IMR-90 (cell line): ENCODE data around the gene DMAC1. TPM values are rescaled to one million over a fixed set of nuclear protein-coding genes. Genes with fewer than 3 reads are reported as not detected.

Source experiments
- ATAC-seq: fragments of 200-7000 bp; cut with Tn5 transposase; 2 replicates; pipeline ENCODE4 v1.9.1; 2020; ENCODE audit warnings: low read depth, mild to moderate bottlenecking, moderate library complexity
- BruUV-seq: library from RNA; stranded (reverse); fragments of 400-500 nt; replicated peaks from 2 replicates; lab custom pipeline; 2021; lab: Mats Ljungman, UMichigan
- CTCF ChIA-PET: fragments of 300-600 bp; formaldehyde crosslinking; extraction: SDS; loops from one replicate; lab custom pipeline; 2021; ENCODE audit warnings: antibody characterized with exemption; lab: Yijun Ruan, JAX
- POLR2A ChIA-PET: fragments of 300-600 bp; sonication (Branson Sonifier 250); formaldehyde crosslinking; loops from one replicate; lab custom pipeline; 2022; ENCODE audit warnings: antibody characterized with exemption; ENCODE audit not compliant: unreplicated experiment; lab: Charles Lee
- DNase-seq: peaks from one replicate; pipeline ENCODE4 v3.0.0; 2013
- H2AFZ ChIP-seq: replicated peaks from 2 replicates; pipeline ENCODE3; 2013; ENCODE audit warnings: low read length, mild to moderate bottlenecking; ENCODE audit not compliant: poor library complexity
- H2AK5ac ChIP-seq: 2 replicates; pipeline ENCODE4 v1.6.1; 2013; ENCODE audit warnings: low read depth, low read length, inconsistent platforms
- H2AK9ac ChIP-seq: replicated peaks from 2 replicates; pipeline ENCODE3; 2013; ENCODE audit warnings: mild to moderate bottlenecking, low read depth, low read length, moderate library complexity; ENCODE audit not compliant: poor library complexity
- H2BK120ac ChIP-seq: 2 replicates; pipeline ENCODE4 v1.6.1; 2013; ENCODE audit warnings: low read depth, low read length, inconsistent platforms
- H2BK15ac ChIP-seq: 3 replicates; pipeline ENCODE4 v1.6.1; 2013; ENCODE audit warnings: low read depth, low read length, inconsistent platforms
- H2BK20ac ChIP-seq: 2 replicates; pipeline ENCODE4 v1.6.1; 2013; ENCODE audit warnings: low read depth, mild to moderate bottlenecking, inconsistent platforms, low read length, moderate library complexity
- H2BK5ac ChIP-seq: 2 replicates; pipeline ENCODE4 v1.6.1; 2013; ENCODE audit warnings: mild to moderate bottlenecking, low read depth, low read length, inconsistent platforms; ENCODE audit not compliant: poor library complexity, severe bottlenecking
- H3K14ac ChIP-seq: replicated peaks from 2 replicates; pipeline ENCODE4 v1.6.1; 2013; ENCODE audit warnings: low read depth, low read length, inconsistent platforms
- H3K18ac ChIP-seq: 2 replicates; pipeline ENCODE4 v1.6.1; 2013; ENCODE audit warnings: low read depth, low read length, control low read depth
- H3K23ac ChIP-seq: 2 replicates; pipeline ENCODE4 v1.6.1; 2013; ENCODE audit warnings: low read depth, low read length, inconsistent platforms
- H3K27ac ChIP-seq: 2 replicates; pipeline ENCODE4 v1.5.1; 2013; ENCODE audit warnings: mild to moderate bottlenecking, control low read depth, low read length; ENCODE audit not compliant: insufficient read depth
- H3K27me3 ChIP-seq: 2 replicates; pipeline ENCODE4 v1.6.1; 2013; ENCODE audit warnings: low read length; ENCODE audit not compliant: control insufficient read depth, insufficient read depth
- H3K36me3 ChIP-seq: 2 replicates; pipeline ENCODE4 v1.6.1; 2013; ENCODE audit warnings: low read length, mixed read lengths; ENCODE audit not compliant: control insufficient read depth, insufficient read depth
- H3K4ac ChIP-seq: 2 replicates; pipeline ENCODE4 v1.6.1; 2013; ENCODE audit warnings: low read depth, low read length, inconsistent platforms
- H3K4me1 ChIP-seq: 2 replicates; pipeline ENCODE4 v1.6.1; 2013; ENCODE audit warnings: low read length, mixed read lengths; ENCODE audit not compliant: control insufficient read depth, insufficient read depth
- H3K4me2 ChIP-seq: 2 replicates; pipeline ENCODE4 v1.6.1; 2013; ENCODE audit warnings: low read depth, mild to moderate bottlenecking, control low read depth, low read length, moderate library complexity
- H3K4me3 ChIP-seq: 2 replicates; pipeline ENCODE4 v1.5.1; 2013; ENCODE audit warnings: low read depth, mild to moderate bottlenecking, control low read depth, low read length, moderate library complexity; ENCODE audit not compliant: insufficient read depth
- H3K56ac ChIP-seq: 2 replicates; pipeline ENCODE4 v1.6.1; 2013; ENCODE audit warnings: low read length, inconsistent platforms; ENCODE audit not compliant: insufficient read depth; ENCODE audit errors: extremely low read depth
- H3K79me1 ChIP-seq, 2 experiments: 2 replicates each; pipeline ENCODE4 v1.6.1; 2013; ENCODE audit warnings: low read length in 2 of 2, inconsistent platforms in 1 of 2, low read depth in 1 of 2
- H3K9ac ChIP-seq: 2 replicates; pipeline ENCODE4 v1.6.1; 2013; ENCODE audit warnings: low read depth, low read length, control low read depth
- H3K9me1 ChIP-seq: 2 replicates; pipeline ENCODE4 v1.6.1; 2013; ENCODE audit warnings: low read length, inconsistent platforms; ENCODE audit not compliant: insufficient read depth
- H3K9me3 ChIP-seq: 2 replicates; pipeline ENCODE4 v1.6.1; 2013; ENCODE audit warnings: low read length; ENCODE audit not compliant: control insufficient read depth, insufficient read depth
- H4K20me1 ChIP-seq: 2 replicates; pipeline ENCODE4 v1.6.1; 2013; ENCODE audit warnings: low read length, inconsistent platforms; ENCODE audit not compliant: insufficient read depth
- H4K5ac ChIP-seq: 2 replicates; pipeline ENCODE4 v1.6.1; 2013; ENCODE audit warnings: mild to moderate bottlenecking, low read depth, low read length, control low read depth
- H4K8ac ChIP-seq, 2 experiments: 2 replicates each; pipeline ENCODE4 v1.6.1; 2013; ENCODE audit warnings: low read depth in 2 of 2, low read length in 2 of 2, control low read depth in 1 of 2, inconsistent platforms in 1 of 2
- H4K91ac ChIP-seq: 2 replicates; pipeline ENCODE4 v1.6.1; 2013; ENCODE audit warnings: low read depth, low read length, inconsistent platforms; ENCODE audit not compliant: insufficient read depth
- BHLHE40 ChIP-seq: fragments of 150-350 bp; IDR thresholded peaks from 2 replicates; pipeline ENCODE4 v1.6.1; 2016; ENCODE audit warnings: mild to moderate bottlenecking, low read depth, low read length
- CEBPB ChIP-seq: IDR thresholded peaks from 2 replicates; pipeline ENCODE4 v1.6.1; 2012; ENCODE audit warnings: low read depth, low read length, improper control_type of control experiment
- CHD1 ChIP-seq: IDR thresholded peaks from 2 replicates; pipeline ENCODE4 v1.6.1; 2012; ENCODE audit warnings: low read depth, low read length, improper control_type of control experiment
- CTCF ChIP-seq: conservative IDR thresholded peaks from 2 replicates; pipeline ENCODE4 v1.5.1; 2012; ENCODE audit warnings: mild to moderate bottlenecking, low read depth, low read length, improper control_type of control experiment
- ELK1 ChIP-seq: fragments of 150-350 bp; IDR thresholded peaks from 2 replicates; pipeline ENCODE4 v1.6.1; 2016; ENCODE audit warnings: low read depth, mild to moderate bottlenecking, low read length, moderate library complexity, borderline replicate concordance
- FOS ChIP-seq: fragments of 150-350 bp; IDR thresholded peaks from 2 replicates; pipeline ENCODE4 v1.6.1; 2016; ENCODE audit warnings: low read depth, low read length
- MAFK ChIP-seq: IDR thresholded peaks from 2 replicates; pipeline ENCODE4 v1.6.1; 2012; ENCODE audit warnings: low read depth, low read length, improper control_type of control experiment
- MAZ ChIP-seq: IDR thresholded peaks from 2 replicates; pipeline ENCODE4 v1.6.1; 2012; ENCODE audit warnings: low read depth, mild to moderate bottlenecking, low read length, improper control_type of control experiment, moderate library complexity, borderline replicate concordance
- MXI1 ChIP-seq: IDR thresholded peaks from 2 replicates; pipeline ENCODE4 v1.6.1; 2012; ENCODE audit warnings: low read depth, mild to moderate bottlenecking, low read length, moderate library complexity, borderline replicate concordance
- NFE2L2 ChIP-seq: fragments of 150-350 bp; IDR thresholded peaks from 2 replicates; pipeline ENCODE4 v1.6.1; 2016; ENCODE audit warnings: low read depth, mild to moderate bottlenecking, low read length
- POLR2A ChIP-seq: IDR thresholded peaks from 2 replicates; pipeline ENCODE4 v1.6.1; 2012; ENCODE audit warnings: mild to moderate bottlenecking, low read depth, low read length
- RAD21 ChIP-seq: IDR thresholded peaks from 2 replicates; pipeline ENCODE4 v1.6.1; 2012; ENCODE audit warnings: low read length, improper control_type of control experiment
- RCOR1 ChIP-seq: IDR thresholded peaks from 2 replicates; pipeline ENCODE4 v1.6.1; 2012; ENCODE audit warnings: mild to moderate bottlenecking, low read length, improper control_type of control experiment; ENCODE audit not compliant: insufficient replicate concordance
- RFX5 ChIP-seq: IDR thresholded peaks from 2 replicates; pipeline ENCODE4 v1.8.0; 2012; ENCODE audit warnings: low read depth, mild to moderate bottlenecking, low read length, moderate library complexity
- SMC3 ChIP-seq: fragments of 150-350 bp; IDR thresholded peaks from 2 replicates; pipeline ENCODE4 v1.6.1; 2016; ENCODE audit warnings: low read depth, mild to moderate bottlenecking, antibody characterized with exemption, low read length, moderate library complexity
- USF2 ChIP-seq: fragments of 150-350 bp; IDR thresholded peaks from 2 replicates; pipeline ENCODE4 v1.6.1; 2017; ENCODE audit warnings: mild to moderate bottlenecking, antibody characterized with exemption, low read length, low read depth
- whole genome bisulfite sequencing, 2 experiments: methylation state at CpG; one replicate each; pipeline versions ENCODE4 v1.1.5 to v1.1.7; 2013; ENCODE audit warnings: missing lambda C conversion rate in 2 of 2; ENCODE audit not compliant: insufficient read length in 1 of 2; ENCODE audit errors: extremely low coverage in 2 of 2; 5-methylcytosine and 5-hydroxymethylcytosine counted together
- dilution Hi-C: fragments of 300-500 bp; cut with HindIII; formaldehyde crosslinking; loops from one replicate; pipeline ENCODE4 v1.14.3; 2018; ENCODE audit warnings: low sequenced_read_pairs; ENCODE audit not compliant: unreplicated experiment
- in situ Hi-C: fragments of 300-500 bp; cut with MboI; formaldehyde crosslinking; loops from 3 replicates; pipeline ENCODE4 v1.14.3; 2019; ENCODE audit warnings: low sequenced_read_pairs, inconsistent platforms, mixed read lengths
- intact Hi-C: fragments of 100-400 bp; cut with micrococcal nuclease; formaldehyde crosslinking; loops from 2 replicates; pipeline ENCODE4 v1.10.0; 2022
- polyA plus RNA-seq, 3 experiments: library from polyadenylated mRNA; depleted of rRNA; stranded (reverse); fragments of >200 nt; gene quantifications; 2 replicates each; pipeline ENCODE4 v1.2.3, GENCODE V29; 2012; ENCODE audit warnings: low replicate concordance in 1 of 3
- total RNA-seq: library from RNA; depleted of rRNA; stranded (reverse); fragments of >200 nt; gene quantifications from 2 replicates; pipeline ENCODE4 v1.2.3, GENCODE V29; 2012

The DMAC1 gene
- total and polyA plus RNA-seq, 2 of the 4 experiments (the other 2 are of a cell fraction), result 8.1 to 14.5 TPM

- H3K27ac ChIP-seq, result no peak overlapping the region
- H2AK5ac ChIP-seq, result no peak overlapping the region
- no peak overlapping the region for H3K23ac ChIP-seq
- H4K91ac ChIP-seq, result no peak overlapping the region
- H3K9me3 ChIP-seq, result no peaks in the 10 kb centered on the region
- H3K4me2 ChIP-seq, result no peak overlapping the region
- no peak overlapping the region for H4K8ac ChIP-seq
- no peak overlapping the region for H2AFZ ChIP-seq
- H4K5ac ChIP-seq, result no peak overlapping the region
- no peak overlapping the region for H3K14ac ChIP-seq
- ATAC-seq (no peak), DNase-seq (no peak)
- H2BK15ac ChIP-seq, result no peak overlapping the region
- CTCF ChIA-PET, result no interaction called here
- no peak overlapping the region for H2AK9ac ChIP-seq
- no peak overlapping the region for H2BK5ac ChIP-seq
- H3K27me3 ChIP-seq, result no peaks in the 10 kb centered on the region
- in situ Hi-C loops, result no loop called here
- H3K79me1 ChIP-seq, result no peaks in the 10 kb centered on the region
- H4K20me1 ChIP-seq, result no peaks in the 10 kb centered on the region
- H3K36me3 ChIP-seq, result no peaks in the 10 kb centered on the region
- intact Hi-C loops, result no loop called here
- no peak overlapping the region for H3K56ac ChIP-seq
- H3K9me1 ChIP-seq, result no peaks in the 10 kb centered on the region
- no peak overlapping the region for H3K18ac ChIP-seq
- no peak overlapping the region for H3K4ac ChIP-seq
- H3K4me3 ChIP-seq, result no peak overlapping the region
- TF ChIP-seq POLR2A, result no peak
- no peak for TF ChIP-seq MAFK
- no peak for TF ChIP-seq MAZ
- no peak for TF ChIP-seq NFE2L2
- TF ChIP-seq RCOR1, result no peak
- TF ChIP-seq CTCF, result no peak
- no peak for TF ChIP-seq ELK1
- no peak for TF ChIP-seq RAD21
- no peak for TF ChIP-seq CEBPB
- no peak for TF ChIP-seq BHLHE40
- no peak for TF ChIP-seq CHD1
- no peak for TF ChIP-seq USF2
- no peak for TF ChIP-seq MXI1
- TF ChIP-seq RFX5, result no peak
- no peak for TF ChIP-seq FOS
- no peak for TF ChIP-seq SMC3
- BruUV-seq, result no TSS peak
- H3K9ac ChIP-seq, result no peak overlapping the region
- dilution Hi-C loops, result no loop called here
- H3K4me1 ChIP-seq, result no peaks in the 10 kb centered on the region
- no peak overlapping the region for H2BK20ac ChIP-seq
- POLR2A ChIA-PET, result no interaction called here
- no peak overlapping the region for H2BK120ac ChIP-seq
- WGBS, 2 experiments, result 100% methylated on average over 1 of the region's 6 CpGs; no CpG with 5 or more reads in 1 of the 2 experiments
These were observed 15.1 kb downstream of the DMAC1 start for GRCh38 chr9:7784472-7784871.
